Fibroblast of skin of abdomen (primary cell): ENCODE data around the gene GFY. TPM values are rescaled to one million over a fixed set of nuclear protein-coding genes. Genes with fewer than 3 reads are reported as not detected.

Source experiments
- DNase-seq: peaks from one replicate; pipeline ENCODE4 v3.0.0-alpha.2; 2013
- polyA plus RNA-seq, 2 experiments: library from polyadenylated mRNA; unstranded; fragments of 120-200 nt; gene quantifications; one replicate each; pipeline ENCODE4 v1.2.1, GENCODE V29; 2013; ENCODE audit not compliant: insufficient read length in 2 of 2

The GFY gene, protein sequence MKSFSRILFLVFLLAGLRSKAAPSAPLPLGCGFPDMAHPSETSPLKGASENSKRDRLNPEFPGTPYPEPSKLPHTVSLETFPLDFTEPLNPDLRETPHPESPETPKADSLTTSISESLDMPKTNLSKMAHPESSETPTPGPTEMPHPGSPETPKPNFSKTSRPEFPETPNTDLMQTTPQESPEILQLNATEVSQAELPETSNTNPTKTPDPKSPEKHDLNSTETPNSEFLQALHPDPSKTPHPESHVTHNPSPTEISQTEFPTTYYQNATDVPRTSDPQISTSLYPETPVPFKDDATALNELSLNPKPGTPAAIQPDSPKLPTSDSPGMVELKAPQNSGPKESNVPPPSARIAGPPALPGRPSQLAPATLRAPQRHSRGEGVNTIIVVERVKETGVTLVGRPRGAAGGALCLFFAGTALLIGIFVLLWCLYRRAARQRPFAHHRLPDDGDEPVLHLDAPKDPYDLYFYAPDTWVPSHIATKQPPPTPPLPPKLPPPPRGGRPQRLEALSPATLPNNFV
- not detected for polyA plus RNA-seq (2013, experiment 1 of 2; ENCODE audit: insufficient read length)
- not detected for polyA plus RNA-seq (2013, experiment 2 of 2; ENCODE audit: insufficient read length)

DNA sequence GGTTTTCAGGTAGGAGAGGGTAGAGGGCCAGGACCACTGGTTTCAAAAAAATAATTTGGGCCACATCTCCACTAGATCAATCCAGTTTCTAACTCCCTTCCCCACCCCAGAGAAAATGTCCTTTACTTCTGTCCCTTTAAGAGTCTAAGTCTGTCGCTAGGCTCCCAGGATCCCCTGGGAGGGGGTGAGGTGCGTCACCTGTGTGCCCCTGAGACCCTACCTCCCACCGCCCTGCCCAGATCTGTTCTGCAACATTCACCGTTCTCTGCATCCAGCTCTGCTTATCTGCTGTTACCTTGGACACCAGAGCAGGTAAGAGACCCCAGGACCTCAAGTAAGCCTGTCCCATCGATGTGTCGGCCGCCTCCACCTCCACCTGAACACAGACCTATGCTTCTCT is at the start of gene GFY:
Gene GFY, plus strand, starts transcription at position 211 of the 400 bp plus-strand sequence. CDS start 1,043 bp downstream, outside the sequence.
- DNase-seq: no peak

DNA sequence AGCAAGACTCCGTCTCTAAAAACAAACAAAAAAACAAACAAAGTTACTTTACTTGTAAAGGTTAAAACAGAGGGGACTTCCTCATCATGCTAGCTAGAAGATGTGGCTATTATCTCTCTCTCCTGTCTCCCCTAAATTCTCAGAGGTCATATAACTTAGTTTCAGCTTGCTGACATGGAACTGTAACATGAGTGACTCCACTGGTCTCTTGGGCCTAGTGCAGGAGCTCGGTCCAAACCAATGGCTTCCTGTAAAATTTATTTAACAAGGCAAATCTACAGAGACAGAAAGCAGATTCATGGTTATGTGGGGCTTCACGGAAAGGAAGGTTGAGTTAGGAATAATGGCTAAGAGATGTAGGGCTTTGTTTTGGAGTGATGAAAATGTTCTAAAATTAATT is 46.7 kb upstream of the GFY start:
- DNase-seq: no peak

DNA sequence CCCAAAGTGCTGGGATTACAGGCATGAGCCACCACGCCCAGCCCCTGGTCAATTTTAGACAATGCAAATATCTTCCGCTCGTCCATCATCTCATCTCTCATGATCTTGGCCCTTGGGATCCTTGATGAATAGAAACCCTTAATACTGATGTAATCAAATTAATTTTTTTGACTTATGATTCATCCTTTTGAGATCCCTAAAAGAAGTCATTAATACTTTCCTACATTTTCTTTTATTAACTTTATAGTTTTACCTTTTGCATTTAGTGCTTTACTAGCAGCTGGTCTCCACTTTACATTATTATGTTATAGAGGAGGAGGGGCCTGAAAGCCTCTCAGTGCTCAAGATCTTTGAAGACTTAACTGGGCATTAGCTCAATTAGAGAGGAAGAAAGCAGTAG is 44.8 kb upstream of the GFY start:
- no peak for DNase-seq

DNA sequence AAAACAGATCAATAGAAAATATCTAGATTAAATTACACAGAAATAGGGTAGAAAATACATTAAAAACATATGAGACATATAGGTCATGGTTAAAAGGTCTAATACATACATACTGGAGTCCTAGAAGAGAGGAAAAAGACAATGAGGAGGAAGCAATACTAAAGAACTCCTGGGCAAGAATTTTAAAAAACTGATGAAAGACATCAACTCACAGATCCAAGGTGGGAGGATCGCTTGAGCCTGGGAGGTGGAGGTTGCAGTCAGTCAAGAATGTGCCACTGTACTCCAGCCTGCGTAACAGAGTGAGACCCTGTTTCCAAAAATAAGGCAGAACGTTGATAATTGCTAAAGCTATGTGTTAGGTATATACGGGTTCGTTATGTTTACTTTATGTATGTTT is 42.5 kb upstream of the GFY start:
- DNase-seq: no peak

DNA sequence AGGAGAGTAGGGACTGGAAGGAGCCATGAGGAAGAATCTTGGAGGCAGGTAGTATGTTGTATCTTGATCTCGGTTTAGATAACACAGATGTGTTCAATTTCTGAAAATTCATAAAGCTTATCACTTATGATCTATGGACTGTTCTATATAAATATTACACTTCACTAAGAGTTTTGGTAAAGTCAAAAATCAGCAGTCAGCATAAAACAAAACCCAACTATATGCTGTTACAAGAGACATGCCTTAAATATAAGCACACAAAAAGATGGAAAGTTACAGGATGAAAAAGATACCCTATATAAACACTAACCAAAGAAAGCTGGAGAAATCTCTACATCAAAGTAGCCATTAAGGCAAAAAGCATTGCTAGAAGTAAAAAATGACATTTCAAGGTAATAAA is 41.6 kb upstream of the GFY start:
- no peak for DNase-seq

DNA sequence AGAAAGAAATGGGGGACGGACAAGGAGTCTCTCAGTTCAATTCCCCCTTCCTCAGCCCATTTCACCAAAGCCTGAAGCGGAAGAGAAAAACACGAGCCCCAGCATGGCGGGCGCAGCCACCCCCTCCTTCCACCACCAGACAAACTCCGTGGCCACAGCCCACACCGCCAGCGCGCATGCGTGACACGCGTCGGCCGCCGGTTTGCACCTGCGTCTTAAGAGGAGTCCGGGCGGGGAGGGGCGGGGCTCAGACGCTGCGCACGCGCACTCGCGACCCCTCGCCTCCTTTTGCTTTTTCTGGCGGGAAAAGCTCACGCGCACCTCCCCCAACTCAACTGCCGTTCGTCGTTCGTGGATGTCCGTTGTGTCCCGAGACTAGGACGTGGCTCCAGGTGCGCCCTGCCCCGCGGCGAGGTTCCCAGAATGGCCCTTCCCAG is 37.2 kb upstream of the GFY start, which contains the start of gene KASH5:
Gene KASH5, plus strand, starts transcription at position 314 of the 437 bp plus-strand sequence. CDS start 2,635 bp downstream, outside the sequence.
- peak; percentile 36 for DNase-seq

DNA sequence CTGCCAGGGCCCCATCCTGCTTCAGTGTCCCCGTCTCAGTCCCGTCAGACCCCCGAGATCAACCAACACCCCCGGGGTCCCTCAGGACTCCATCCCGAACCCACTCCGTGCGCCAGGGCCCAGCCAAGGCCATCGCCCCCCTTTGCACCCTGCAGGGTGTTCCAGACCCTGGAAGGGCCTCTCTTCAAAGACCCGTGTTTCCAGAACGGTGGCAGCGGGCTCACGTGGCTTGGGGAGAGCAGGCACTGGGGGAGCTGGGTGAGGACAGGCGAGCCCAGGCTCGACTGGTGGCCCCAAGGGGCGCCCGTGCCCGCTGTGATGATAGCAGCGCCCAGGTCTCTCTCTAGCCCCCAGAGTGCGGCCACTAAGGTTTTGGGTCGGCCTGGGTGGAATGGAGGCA is 35.8 kb upstream of the GFY start:
- no peak for DNase-seq

DNA sequence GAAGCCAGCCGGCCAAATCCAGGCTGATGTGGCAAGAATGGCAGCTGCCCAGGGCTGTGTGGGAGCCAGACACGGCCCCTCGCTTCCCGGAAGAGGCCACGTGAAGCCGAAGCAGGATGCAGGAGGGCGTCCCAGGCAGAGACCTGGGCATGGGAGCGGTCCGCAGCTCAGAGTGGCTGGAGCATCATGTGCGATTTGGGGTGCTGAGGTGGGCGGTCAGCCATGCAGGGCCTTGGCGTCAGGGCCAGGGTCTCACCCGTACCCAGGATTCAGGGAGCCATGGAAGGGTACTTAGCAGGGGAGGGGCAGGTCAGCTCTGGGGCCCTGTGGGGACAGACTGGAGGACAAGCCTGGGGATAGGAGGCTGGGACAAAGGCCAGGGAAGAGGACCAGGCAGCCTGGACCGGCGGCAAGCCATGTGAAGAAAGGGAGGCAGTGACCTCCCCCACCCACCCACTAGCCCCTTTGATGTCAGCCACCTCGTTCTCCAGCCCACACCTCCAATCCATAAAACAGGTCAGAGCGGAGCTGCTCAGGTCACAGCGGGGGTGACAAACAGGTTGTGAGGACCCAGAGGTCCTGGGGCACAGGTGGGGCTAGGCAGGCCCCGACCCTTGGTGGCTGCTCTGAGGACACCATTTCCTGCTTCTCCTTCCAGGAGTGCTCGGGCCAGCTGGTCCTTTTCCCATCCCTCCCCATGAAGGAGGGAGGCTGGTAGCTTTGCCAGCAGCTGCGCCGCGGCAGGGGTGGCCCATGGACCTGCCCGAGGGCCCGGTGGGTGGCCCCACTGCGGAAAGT is 34.9 kb upstream of the GFY start:
- no peak for DNase-seq

DNA sequence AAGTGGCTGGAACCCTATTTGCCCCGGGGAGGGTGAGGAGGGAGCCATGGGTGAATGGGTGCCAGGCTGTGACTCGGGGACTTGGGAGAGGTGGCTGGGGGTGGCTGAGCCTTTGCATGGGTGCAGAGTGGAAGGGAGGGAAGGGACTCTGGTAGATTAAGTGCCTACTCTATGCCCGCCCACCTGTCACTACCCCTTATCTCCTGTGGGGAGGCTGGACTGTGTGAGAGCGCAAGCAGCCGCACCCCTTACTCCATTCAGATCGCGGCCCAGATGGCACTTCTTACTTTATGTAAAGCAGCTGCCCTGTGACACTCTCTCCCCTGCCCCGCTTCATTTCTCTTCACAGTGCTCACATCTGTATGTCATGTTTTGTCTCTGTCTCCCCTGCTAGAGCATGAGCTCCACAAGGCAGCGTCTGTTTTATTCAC is 34.2 kb upstream of the GFY start:
- no peak for DNase-seq

DNA sequence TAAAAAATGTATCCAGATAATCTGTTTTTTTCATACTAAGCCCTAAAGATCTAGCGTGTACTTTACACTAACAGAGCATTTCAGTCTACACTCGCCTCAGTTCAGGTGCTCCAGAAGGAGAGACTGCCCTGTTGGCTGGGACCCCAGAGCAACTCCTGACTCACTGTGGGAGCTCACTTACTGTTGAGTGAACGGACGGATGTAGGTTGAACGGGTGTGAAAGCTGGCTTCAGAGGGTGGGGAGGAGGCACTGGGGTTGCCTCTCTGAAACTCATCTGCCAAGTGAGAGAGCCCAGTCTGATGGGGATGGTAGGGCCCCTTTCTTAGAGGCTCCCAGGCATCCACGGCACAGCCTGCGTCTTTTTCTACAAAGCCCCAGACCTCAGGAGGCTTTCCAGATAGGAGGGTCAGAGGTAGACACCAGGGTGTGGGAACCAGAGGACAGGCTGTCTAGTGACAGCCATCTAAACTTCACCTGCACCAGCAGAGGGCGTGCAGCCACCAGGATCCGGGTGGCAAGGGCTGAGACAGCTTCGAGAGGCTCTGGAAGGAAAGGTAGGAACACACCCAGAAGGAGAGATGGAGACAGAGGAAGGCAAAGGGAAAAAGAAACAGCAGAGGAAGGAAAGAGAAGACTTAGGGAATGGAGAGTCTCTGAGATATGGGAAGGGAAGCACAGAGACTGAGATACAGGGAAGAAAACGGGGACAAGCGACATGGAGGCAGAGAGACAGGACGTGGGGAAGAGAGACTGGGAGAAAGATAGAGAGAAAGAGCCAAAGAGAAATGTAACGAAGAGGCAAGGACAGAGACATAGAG is 33.4 kb upstream of the GFY start:
- peak; percentile 64 for DNase-seq

DNA sequence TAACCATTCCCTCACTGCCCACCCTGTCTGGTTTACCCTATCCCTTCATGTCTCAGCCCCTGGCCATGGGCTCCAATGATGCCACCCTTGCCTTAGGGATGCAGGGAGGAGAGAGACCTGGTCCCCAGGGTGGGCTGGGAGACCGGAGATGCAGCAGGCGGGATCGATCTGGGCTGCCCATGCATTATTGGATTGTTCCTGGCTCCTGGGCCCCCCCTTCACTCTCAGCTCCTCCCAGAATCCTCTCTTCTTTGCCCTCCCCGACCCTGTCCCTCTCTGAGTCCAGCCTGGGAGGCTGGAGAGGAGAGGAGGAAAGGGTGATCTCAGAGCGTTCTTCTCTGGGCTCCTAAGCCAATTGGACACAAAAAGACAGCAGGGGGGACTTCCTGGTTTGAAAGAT is 31.3 kb upstream of the GFY start:
- DNase-seq: no peak

DNA sequence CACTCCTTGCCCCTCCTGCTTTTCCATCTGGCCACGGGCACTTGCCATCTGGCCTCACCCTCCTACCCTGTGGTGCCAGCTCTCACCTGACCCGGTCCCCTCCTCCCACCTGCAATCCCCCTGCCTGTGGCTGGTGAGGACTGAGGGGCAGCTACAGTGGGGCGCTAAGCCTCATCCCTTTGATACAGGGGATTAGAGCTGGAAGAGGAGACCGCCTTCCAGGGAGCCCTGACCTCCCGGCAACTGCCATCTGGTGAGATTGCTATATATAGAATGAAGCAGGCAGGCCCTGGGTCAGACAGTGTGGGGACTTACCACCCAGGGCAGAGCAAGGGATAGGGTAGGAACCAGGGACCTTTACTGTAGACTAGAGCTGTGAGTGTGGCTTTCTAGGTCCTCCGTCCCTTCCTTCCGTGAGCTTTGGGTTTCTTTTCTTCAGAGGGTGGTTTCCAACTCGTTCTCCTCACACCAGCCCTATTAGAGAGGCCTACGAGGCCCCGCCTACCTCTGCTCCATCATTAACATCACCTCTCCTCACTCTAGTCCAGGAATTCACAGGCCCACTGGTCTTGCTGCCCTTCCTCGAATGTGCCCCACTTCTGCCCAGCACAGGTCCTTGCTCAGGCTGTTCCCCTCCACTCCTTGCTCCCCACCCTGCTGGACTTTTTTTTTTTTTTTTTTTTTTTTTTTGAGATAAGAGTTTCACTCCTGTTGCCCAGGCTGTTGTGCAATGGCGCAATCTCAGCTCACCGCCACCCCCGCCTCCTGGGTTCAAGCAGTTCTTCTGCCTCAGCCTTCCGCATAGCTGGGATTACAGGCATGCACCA is 29.4 kb upstream of the GFY start:
- no peak for DNase-seq

DNA sequence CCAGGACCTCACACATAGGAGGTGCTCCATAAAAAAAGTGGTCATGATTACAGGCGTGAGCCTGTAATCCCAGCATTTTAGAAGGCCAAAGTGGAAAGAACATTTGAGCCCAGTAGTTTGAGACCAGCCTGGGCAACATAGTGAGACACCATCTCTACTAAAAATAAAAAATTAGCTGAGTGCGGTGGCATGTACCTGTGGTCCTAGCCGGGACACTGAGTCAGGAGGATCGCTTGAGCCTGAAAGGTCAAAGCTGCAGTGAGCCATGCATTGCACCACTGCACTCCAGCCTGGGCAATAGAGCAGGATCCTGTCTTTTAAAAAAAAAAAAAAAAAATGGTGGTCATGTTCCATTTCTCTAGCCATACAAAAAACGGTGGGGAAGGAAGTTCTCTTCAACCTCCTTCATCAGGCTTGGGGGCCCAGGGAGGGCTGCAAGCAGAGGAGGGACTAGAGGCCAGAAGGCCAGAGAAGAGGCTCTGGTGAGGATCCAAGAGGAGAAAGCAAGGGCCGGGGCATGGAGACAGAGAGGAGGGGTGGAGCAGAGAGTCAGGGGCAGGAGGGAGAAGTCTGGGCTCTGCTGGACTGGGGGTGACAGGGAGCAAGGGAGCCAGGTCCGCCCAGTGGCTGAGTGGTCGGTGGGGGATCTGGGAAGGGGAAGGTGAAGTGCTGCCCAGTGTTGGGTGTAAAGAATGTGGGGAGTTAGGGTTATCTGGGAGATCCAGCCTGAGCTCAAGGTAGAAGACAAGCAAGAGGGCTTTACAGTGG is 28.3 kb upstream of the GFY start:
- DNase-seq: no peak

DNA sequence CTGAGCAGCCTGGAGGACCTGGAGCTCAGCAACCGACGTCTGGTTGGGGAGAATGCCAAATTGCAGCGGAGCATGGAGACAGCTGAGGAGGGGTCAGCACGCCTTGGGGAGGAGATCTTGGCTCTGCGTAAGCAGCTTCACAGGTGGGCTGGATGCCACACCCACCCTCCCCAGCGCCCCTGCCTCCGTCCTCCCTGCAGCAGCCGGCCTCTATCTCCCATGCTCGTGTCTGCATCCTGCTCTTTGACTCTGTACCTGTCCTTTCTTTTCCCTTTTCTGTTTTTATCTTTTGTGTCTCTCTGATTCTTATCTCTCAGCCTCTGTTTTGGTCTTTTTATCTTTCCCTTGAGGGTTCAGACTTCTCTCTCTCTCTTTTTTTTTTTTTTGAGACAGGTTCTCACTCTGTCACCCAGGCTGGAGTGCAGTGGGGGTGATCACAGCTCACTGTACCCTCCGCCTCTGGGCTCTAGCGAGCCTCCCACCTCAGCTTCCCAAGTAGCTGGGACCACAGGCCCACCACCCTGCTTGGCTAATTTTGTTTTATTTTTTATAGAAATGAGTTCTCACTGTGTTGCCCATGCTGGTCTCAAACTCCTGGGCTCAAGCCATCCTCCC is 27.1 kb upstream of the GFY start:
- no peak for DNase-seq

DNA sequence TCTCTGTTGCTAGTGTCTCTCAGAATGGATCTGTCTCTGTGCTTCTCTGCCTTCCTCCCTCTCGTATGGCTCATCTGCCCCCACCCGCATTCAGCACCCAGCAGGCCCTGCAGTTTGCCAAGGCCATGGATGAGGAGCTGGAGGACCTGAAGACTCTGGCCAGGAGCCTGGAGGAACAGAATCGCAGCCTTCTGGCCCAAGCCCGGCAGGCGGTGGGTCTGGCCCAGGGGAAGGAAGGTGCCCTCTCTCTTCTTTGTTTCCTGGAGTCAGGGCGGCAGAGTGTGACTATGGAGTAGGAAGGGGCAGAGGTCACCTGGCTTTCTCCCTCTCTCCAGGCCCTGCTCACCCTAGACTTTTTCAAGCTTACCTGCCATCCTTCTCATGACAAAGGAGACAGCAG is 26.3 kb upstream of the GFY start:
- no peak for DNase-seq

DNA sequence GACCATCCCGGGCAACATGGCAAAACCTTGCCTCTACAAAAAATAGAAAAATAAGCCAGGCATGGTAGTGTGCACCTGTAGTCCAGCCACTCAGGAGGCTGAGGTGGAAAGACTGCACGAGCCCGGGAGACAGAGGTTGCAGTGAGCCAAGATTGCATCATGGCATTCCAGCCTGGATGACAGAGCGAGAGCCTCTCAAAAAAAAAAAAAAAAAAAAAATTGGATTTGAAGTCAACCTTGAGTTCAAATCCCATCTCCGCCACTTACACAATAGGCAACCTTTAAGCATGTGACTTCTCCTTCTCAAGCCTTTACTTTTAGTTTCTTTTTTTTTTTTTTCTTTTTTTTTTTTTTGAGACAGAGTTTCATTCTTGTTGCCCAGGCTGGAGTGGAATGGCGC is 25.2 kb upstream of the GFY start:
- peak; percentile 18 for DNase-seq

DNA sequence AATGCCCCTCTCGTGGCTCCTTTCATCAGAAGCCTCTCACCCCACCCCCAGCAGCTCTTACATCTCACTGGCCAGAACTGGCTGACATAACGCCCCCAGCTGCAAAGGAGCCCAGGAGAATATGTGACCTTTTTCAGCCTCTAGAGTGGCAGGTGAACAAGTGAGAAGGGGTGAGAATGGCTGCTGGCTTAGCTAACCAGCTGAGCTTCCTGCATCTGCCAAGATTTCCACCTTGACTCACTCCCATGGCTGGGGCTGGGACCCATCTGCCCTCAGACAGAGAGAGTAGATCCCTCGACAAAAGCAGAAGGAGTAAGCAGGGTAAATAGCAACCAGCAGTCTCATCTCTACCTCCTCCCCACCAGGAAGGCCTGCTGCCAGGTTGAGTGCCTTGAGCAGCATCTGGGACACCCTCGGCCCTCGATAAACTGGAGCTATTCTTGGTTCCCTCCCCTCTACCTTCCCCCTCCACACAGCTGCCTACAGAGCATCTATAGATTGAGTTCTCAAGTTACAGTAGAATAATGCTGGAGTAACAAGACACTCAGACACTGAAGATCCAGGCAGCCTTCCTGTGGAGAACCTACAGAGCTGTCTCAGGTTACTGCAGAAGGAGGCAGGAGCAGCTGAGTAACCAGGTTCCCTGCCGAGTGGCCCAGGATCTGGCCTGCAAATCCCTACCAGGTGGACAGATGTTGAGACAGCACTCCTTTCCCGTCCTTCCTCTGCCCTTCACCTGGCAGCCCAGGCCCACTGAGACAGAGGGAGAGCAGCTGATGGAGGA is 21.6 kb upstream of the GFY start:
- peak; percentile 31 for DNase-seq

DNA sequence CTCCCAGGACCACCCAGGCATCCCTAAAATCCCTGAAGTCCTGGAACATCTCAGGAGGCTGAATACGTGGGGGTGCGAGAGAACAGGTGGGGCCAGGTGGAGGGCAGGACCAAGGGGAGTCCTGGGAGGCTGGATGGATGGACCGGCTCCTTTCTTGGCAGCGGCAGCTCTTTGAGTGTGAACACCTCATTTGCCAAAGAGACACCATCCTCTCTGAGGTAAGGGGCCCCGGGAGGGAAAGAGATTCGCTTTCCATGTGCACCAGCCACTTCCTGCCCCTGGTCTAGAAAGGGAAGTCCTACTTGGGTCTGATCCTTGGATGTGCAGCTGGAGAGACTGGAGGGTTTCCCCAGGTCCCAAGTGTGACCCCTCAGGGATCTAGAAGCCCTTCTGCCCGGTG is 18.1 kb upstream of the GFY start:
- DNase-seq: no peak

DNA sequence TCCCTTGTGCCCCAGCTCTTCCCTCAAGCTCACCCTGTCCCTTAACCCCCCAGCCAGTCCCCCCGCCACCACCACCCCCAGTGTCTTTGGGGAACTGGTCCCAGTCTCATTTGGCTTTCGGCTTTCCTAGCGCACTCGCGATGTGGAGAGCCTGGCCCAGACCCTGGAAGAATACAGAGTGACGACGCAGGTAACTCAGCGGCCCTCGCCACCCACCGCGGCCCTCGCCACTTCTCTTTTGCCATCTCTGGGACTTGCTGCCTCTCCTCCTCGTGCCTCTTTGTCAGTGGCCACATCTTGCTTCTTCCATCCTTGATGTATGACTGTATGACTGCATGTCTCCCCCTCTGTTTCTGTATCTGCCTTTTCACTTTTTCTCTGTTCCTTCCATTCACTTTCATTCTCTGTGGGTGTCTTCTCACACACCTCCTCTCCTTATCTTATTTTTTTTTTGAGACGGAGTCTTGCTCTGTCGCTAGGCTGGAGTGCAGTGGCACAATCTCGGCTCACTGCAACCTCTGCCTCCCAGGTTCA is 17.6 kb upstream of the GFY start:
- DNase-seq: no peak
